ENCODE results near the gene TARBP1.
A peak's percentile ranks its signal among the peaks of the same experiment; 100 is the strongest.
"Not testable (repeated sequence)": the region's sequence is repeated elsewhere in the genome, so short reads cannot be mapped to it uniquely, and the experiment has no call there.

TARBP1 gene

GRCh38 chr1:234478481-234479309 is at the start of gene TARBP1:
Gene TARBP1, minus strand, starts transcription at chr1:234479179. Its CDS starts 76 bp downstream, at chr1:234479103.
- peak; percentile 37 for DNase-seq (ENCODE audit: low read depth)

- DNase-seq (ENCODE audit: low read depth): no peak
Observed at GRCh38 chr1:234528074-234528865, 49.3 kb upstream of the TARBP1 start.

GRCh38 chr1:234527346-234527745 is 48.4 kb upstream of the TARBP1 start:
- no peak for DNase-seq (ENCODE audit: low read depth)

- no peak for DNase-seq (ENCODE audit: low read depth)
Observed at GRCh38 chr1:234526922-234527321, 47.9 kb upstream of the TARBP1 start.

- no peak for DNase-seq (ENCODE audit: low read depth)
Observed at GRCh38 chr1:234525099-234525799, 46.3 kb upstream of the TARBP1 start.

- DNase-seq (ENCODE audit: low read depth): no peak
Observed at GRCh38 chr1:234521836-234522235, 42.9 kb upstream of the TARBP1 start.

GRCh38 chr1:234520908-234521817 is 42.2 kb upstream of the TARBP1 start:
- no peak for DNase-seq (ENCODE audit: low read depth)

- DNase-seq (ENCODE audit: low read depth): no peak
Observed at GRCh38 chr1:234519506-234519905, 40.5 kb upstream of the TARBP1 start.

- DNase-seq (ENCODE audit: low read depth): no peak
Observed at GRCh38 chr1:234518876-234519275, 39.9 kb upstream of the TARBP1 start.

GRCh38 chr1:234518086-234518485 is 39.1 kb upstream of the TARBP1 start:
- DNase-seq (ENCODE audit: low read depth): not testable (repeated sequence)

GRCh38 chr1:234517110-234517802 is 38.3 kb upstream of the TARBP1 start:
- DNase-seq (ENCODE audit: low read depth): no peak

GRCh38 chr1:234515821-234516241 is 36.9 kb upstream of the TARBP1 start:
- no peak for DNase-seq (ENCODE audit: low read depth)

GRCh38 chr1:234515411-234515810 is 36.4 kb upstream of the TARBP1 start:
- DNase-seq (ENCODE audit: low read depth): no peak

- no peak for DNase-seq (ENCODE audit: low read depth)
Observed at GRCh38 chr1:234512451-234512861, 33.5 kb upstream of the TARBP1 start.

- no peak for DNase-seq (ENCODE audit: low read depth)
Observed at GRCh38 chr1:234509457-234510328, 30.7 kb upstream of the TARBP1 start.

GRCh38 chr1:234507626-234508387 is 28.8 kb upstream of the TARBP1 start:
- DNase-seq (ENCODE audit: low read depth): no peak

- DNase-seq (ENCODE audit: low read depth): no peak
Observed at GRCh38 chr1:234507089-234507488, 28.1 kb upstream of the TARBP1 start.

GRCh38 chr1:234505769-234506102 is 26.8 kb upstream of the TARBP1 start:
- no peak for DNase-seq (ENCODE audit: low read depth)
